GM18870 (cell line): Measurements from ENCODE around the gene MAX.

ENCODE experiments used
- ATAC-seq: cut with Tn5 transposase; IDR thresholded peaks from one replicate; pipeline ENCODE4 v1.9.1; 2021; ENCODE audit warnings: moderate library complexity; ENCODE audit not compliant: unreplicated experiment

MAX gene

GRCh38 chr14:65074449-65075150 lies 27.7 kb downstream of the MAX start:
- ATAC-seq: no peak

GRCh38 chr14:65073605-65074201 lies 28.6 kb downstream of the MAX start:
- no peak for ATAC-seq

- no peak for ATAC-seq
Measured at GRCh38 chr14:65072937-65073336, 29.4 kb downstream of the MAX start.

GRCh38 chr14:65072256-65072655 lies 30.1 kb downstream of the MAX start:
- no peak for ATAC-seq

- no peak for ATAC-seq
Measured at GRCh38 chr14:65071544-65071943, 30.8 kb downstream of the MAX start.

GRCh38 chr14:65070471-65070976 lies 31.8 kb downstream of the MAX start:
- no peak for ATAC-seq

- no peak for ATAC-seq
Measured at GRCh38 chr14:65069874-65070413, 32.4 kb downstream of the MAX start.

GRCh38 chr14:65065719-65066118 lies 36.6 kb downstream of the MAX start:
- no peak for ATAC-seq

GRCh38 chr14:65062096-65063075 lies 39.9 kb downstream of the MAX start:
- no peak for ATAC-seq

GRCh38 chr14:65057695-65058094 lies 44.6 kb downstream of the MAX start:
- ATAC-seq: no peak

GRCh38 chr14:65054471-65055085 lies 47.7 kb downstream of the MAX start:
- no peak for ATAC-seq

- ATAC-seq: no peak
Measured at GRCh38 chr14:65053466-65053865, 48.9 kb downstream of the MAX start.

- ATAC-seq: no peak
Measured at GRCh38 chr14:65052832-65053231, 49.5 kb downstream of the MAX start.

GRCh38 chr14:65045709-65046108 lies 56.6 kb downstream of the MAX start:
- ATAC-seq: no peak

GRCh38 chr14:65045006-65045405 lies 57.3 kb downstream of the MAX start:
- no peak for ATAC-seq

- no peak for ATAC-seq
Measured at GRCh38 chr14:65044596-65044959, 57.7 kb downstream of the MAX start.

- ATAC-seq: no peak
Measured at GRCh38 chr14:65043893-65044595, 58.3 kb downstream of the MAX start.

- ATAC-seq: peak; percentile 64
Measured at GRCh38 chr14:65042731-65043372, 59.5 kb downstream of the MAX start.

GRCh38 chr14:65042296-65042695 lies 60.0 kb downstream of the MAX start:
- ATAC-seq: no peak
